IPS-18a (cell line): Measurements from ENCODE around the gene RPLP2.

Experiments
- H3K27ac ChIP-seq: one replicate; pipeline ENCODE4 v1.5.1; 2013; ENCODE audit warnings: low read length
- H3K27me3 ChIP-seq: one replicate; pipeline ENCODE4 v1.6.1; 2013; ENCODE audit warnings: mild to moderate bottlenecking, low read length; ENCODE audit not compliant: control insufficient read depth, insufficient read depth
- H3K36me3 ChIP-seq: one replicate; pipeline ENCODE4 v1.6.1; 2013; ENCODE audit warnings: low read depth, low read length; ENCODE audit not compliant: control insufficient read depth
- H3K4me1 ChIP-seq: one replicate; pipeline ENCODE4 v1.6.1; 2013; ENCODE audit warnings: low read depth, low read length; ENCODE audit not compliant: control insufficient read depth
- H3K4me3 ChIP-seq: one replicate; pipeline ENCODE4 v1.5.1; 2013; ENCODE audit warnings: low read length
- H3K9ac ChIP-seq: one replicate; pipeline ENCODE4 v1.6.1; 2013; ENCODE audit warnings: mild to moderate bottlenecking, low read length, moderate library complexity
- H3K9me3 ChIP-seq: one replicate; pipeline ENCODE4 v1.6.1; 2013; ENCODE audit warnings: low read depth, low read length; ENCODE audit not compliant: control insufficient read depth

Gene RPLP2

DNA sequence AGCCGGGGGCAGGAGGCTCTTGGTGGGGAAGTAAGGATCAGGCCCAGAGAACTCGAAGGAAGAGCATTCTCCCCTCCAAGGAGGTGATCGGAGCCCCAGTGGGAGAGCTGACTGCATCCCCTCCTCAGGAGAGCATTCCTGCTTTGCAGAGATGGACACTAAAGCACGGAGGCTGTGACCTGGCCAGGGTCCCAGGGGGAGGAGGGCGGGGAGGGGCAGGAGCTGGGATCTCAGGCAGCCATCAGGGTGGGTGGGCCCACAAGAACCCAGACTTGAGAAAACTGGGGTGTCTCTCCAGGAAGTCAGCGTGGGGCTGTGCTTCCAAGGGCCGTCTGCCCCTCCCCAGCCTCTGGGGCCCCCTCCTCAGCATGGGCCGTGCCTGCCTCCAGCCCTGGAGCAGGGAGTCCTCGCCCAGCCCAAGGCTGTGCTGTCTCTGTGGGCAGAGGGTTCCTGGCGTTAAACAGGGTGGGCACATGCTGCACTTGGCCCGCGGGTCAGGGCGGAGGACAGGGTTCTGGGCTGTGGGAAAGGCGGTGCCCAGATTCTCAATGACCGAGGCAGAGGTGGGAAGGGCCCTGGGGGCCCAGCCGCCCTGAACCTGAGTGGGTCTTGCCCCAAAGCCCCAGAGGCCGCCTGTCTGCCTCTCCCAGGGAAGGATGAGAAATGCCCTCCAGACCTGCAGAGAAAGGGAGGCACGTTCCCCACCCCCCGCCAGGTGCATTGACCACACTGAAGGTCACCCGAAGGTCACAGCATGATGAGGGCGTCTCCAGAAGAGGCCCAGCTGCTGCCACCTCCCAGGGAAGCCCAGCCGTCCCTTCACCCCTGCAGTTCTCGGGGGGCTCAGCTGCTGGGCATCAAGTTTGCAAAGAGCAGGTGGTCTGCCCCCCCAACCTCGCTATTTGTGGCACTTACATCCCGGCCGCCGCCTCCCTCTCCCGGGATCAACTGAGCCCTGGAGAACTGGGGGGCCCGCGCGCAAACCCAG is 20.5 kb upstream of the RPLP2 start:
- Histone ChIP-seq H3K9ac (no peak overlapping the region), H3K36me3 (peaks cover 4% of the 10 kb centered on the region), H3K9me3 (no peaks in the 10 kb centered on the region), H3K27ac (no peak overlapping the region), H3K4me3 (no peak overlapping the region), H3K4me1 (peaks cover 9% of the 10 kb centered on the region), H3K27me3 (no peaks in the 10 kb centered on the region)

DNA sequence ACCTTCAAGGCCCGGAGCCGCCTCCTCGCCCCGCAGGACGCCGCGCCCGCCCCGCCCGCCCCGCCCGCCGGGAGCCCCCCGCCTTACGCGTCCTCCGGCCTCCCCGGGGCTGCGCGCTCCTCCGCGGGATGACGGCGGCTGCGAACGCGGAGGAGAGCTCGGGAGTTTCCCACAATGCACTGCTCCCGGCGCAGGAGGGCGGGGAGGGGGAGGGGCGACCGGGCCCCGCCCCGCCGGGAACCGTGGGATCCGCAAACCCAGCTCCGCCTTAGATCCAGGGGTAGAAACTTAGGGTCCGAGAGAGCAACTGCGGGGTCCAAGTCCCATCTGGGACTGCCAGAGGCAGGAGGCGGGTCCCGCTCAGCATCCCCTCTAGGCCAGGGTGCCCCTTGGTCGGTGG is 19.8 kb upstream of the RPLP2 start, which contains the start of gene CEND1:
Gene CEND1, minus strand, starts transcription at position 148 of the 400 bp plus-strand sequence. CDS start 1,514 bp downstream, outside the sequence.
- Histone ChIP-seq H3K4me3 (no peak within 1 kb of the TSS), H3K9me3 (no peaks in the 10 kb centered on the region), H3K36me3 (peaks cover 4% of the 10 kb centered on the region), H3K27ac (no peak within 1 kb of the TSS), H3K27me3 (no peaks in the 10 kb centered on the region), H3K9ac (no peak within 1 kb of the TSS), H3K4me1 (peaks cover 9% of the 10 kb centered on the region)

DNA sequence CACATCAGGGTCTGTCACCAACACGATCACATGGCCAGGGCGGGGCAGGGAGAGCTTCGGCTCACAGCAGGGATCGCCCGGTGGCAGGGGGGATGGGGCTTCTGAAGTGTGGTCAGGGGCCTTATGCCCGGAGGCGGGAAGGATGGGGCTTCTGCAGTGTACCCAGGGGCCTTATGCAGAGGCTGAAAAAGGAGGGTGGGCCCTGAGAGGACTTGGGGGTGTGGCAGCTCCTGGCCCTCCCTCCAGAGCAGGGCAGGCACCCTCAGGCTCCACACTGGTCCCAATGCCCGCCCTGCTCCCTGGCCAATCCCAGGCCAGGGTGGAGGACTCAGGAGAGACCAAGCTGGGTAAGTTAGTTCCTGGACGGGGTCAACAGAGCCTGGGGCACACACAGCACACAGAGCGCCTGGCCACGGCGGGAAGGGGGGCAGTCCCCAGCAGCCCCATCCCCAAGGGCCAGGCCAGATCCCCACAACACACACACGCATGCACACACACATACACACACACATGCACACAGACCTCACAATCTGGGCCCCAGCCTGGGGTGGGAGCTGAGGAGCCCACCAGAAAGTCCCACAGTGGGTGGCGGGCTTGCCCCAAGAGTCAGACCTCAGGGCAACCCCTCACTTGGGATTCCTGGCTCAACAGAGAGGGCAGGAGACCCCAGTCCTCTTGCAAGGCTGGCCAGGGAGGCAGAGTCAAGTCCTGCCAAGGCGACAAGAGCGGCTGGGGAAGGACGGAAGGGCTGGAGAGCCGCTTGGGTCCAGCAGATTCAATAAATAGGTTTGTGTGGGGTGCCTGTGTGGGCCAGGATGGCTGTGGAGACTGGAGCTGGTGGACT is 18.8 kb upstream of the RPLP2 start:
- Histone ChIP-seq H3K27ac (no peak overlapping the region), H3K27me3 (no peaks in the 10 kb centered on the region), H3K9me3 (no peaks in the 10 kb centered on the region), H3K9ac (no peak overlapping the region), H3K4me1 (peaks cover 9% of the 10 kb centered on the region), H3K36me3 (peaks cover 4% of the 10 kb centered on the region), H3K4me3 (no peak overlapping the region)

DNA sequence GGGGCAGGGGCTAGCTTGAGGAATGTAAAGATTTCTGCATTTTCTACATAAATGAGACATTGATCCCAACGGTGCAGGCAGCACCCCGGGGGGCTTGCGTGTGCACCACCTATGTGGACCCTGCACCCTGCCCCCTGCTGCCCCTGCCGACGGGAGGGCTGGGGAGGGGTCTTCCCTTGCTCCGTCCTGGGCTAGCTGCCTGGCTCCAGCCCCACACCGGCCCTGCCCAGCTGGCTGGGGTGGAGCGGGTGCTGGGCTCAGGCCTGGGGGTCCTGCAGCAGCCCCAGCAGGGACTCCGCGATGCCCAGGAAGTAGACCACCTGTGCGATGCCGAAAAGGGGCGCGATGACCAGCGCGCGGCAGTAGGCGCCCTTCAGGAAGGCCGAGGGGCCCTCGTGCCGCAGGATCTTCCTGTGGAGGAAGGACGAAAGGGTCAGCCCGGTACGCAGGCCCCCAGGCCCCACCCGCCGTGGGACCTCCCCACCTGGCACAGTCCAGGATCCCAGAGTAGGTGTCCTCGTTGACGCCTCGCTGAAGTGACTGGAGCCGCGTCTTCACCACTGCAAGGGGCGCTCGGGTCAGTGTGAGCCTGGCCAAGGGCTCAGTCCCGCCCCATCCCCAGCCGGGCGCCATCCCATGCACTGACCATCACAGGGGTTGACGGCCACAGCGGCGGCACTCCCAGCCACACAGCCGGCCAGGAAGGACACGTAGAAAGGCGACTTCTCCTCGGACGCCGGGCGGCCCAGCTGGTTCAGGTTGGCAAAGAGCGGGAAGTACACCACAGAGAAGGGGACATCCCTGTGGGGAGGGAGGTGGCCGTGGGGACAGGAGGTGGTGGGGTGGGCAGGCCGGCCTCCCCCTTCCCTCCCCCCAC is 17.9 kb upstream of the RPLP2 start:
- Histone ChIP-seq H3K36me3 (peaks cover 4% of the 10 kb centered on the region), H3K4me3 (no peak overlapping the region), H3K9me3 (no peaks in the 10 kb centered on the region), H3K4me1 (peaks cover 14% of the 10 kb centered on the region), H3K27me3 (no peaks in the 10 kb centered on the region), H3K27ac (no peak overlapping the region), H3K9ac (no peak overlapping the region)

DNA sequence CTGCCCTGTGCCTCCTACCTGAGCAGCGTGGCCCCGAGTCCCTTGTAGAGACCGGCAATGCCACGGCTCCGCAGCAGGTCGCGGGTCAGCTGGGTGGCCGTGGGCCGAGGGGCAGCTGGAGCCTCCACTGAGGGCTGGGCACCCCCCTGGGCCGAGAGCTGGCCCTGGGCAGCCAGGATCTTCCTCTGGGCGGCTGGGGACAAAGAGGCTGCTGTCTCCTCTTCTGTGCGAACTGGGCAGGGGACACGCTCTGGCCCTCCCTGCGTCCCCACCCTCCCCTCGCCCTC is 17.3 kb upstream of the RPLP2 start:
- Histone ChIP-seq H3K27ac (no peak overlapping the region), H3K4me3 (no peak overlapping the region), H3K9ac (no peak overlapping the region), H3K4me1 (peaks cover 14% of the 10 kb centered on the region), H3K36me3 (peaks cover 4% of the 10 kb centered on the region), H3K27me3 (no peaks in the 10 kb centered on the region), H3K9me3 (no peaks in the 10 kb centered on the region)

DNA sequence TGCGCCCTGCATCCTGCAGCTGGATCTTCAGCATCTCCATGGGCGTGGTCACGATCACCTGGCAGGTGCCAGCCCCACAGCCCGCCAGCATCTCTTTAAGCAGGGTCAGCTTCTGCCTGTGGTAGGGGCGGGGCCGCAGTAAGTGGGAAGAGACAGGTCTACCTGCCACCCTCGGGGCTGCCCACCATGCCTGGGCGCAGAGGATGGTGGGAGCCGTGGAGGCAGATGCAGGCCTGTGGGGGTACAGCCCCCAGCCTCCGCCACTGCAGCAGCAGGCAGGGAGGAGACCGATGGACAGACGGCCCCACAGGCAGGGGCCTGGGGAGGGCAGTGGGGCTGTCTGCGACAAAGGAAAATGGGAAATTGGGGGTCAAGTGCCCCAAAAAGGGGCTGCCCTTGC is 16.9 kb upstream of the RPLP2 start:
- H3K9me3 ChIP-seq: no peaks in the 10 kb centered on the region
- peaks cover 14% of the 10 kb centered on the region for H3K4me1 ChIP-seq
- no peak overlapping the region for H3K4me3 ChIP-seq
- H3K36me3 ChIP-seq: peaks cover 4% of the 10 kb centered on the region
- no peak overlapping the region for H3K9ac ChIP-seq
- H3K27me3 ChIP-seq: no peaks in the 10 kb centered on the region
- no peak overlapping the region for H3K27ac ChIP-seq

DNA sequence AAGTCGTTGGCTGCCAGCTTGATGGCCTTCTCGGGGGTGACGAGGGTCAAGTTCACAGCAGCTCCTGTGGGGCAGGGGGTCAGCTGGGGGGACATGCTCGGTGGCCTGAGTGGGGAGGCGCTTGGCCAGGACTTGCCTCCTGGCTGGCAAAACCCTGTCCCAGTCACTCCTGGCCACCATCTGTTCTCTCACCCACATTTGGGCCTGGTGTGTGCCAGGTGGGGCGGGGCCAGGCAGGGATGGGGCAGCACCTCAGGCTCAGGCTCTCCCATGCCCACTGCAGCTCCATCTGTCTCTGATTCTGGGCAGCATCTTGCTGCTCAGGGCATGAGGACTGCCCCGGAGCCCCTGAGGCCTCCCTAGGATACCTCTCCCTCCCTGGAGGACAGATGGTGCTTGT is 16.2 kb upstream of the RPLP2 start:
- Histone ChIP-seq H3K4me3 (no peak overlapping the region), H3K27me3 (no peaks in the 10 kb centered on the region), H3K9me3 (no peaks in the 10 kb centered on the region), H3K36me3 (peaks cover 4% of the 10 kb centered on the region), H3K4me1 (peaks cover 14% of the 10 kb centered on the region), H3K9ac (no peak overlapping the region), H3K27ac (no peak overlapping the region)

DNA sequence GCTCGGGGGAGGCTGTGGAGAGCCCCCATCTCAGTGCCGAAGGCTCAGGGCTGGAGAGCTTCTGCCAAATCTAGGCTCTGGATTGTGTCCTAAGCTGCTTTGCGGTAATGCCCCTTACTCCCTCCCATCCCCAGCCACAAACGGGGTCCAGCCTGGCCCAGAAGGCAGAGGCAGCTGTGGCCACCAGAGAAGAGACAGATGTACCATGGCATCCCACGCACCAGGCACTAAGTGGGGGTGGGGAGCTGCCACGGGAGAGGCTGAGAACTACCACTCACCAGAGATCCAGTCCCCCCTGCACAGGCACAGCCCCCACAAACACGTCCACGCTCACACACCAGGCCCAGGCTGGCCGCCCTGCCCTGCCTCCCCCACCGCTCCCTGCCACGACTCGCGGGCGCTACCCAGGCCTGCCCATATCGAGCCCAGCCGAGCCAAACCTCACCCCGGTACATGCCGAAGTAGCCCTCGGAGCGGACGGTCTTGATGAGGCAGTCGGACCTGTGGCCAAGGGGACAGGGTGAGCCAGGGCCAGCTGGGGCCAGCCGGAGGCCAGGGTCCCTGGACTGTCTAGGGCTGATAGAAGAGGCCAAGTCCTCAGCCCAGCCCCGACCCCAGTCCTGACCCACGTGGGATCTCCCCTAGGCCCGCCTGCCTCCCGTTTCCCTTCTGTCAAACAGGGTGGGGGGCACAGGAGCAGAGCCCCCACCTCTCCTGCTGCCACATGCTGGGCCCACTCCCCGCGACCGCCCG is 15.6 kb upstream of the RPLP2 start:
- Histone ChIP-seq H3K9ac (no peak overlapping the region), H3K4me1 (peaks cover 11% of the 10 kb centered on the region), H3K27me3 (no peaks in the 10 kb centered on the region), H3K36me3 (peaks cover 4% of the 10 kb centered on the region), H3K27ac (no peak overlapping the region), H3K4me3 (no peak overlapping the region), H3K9me3 (no peaks in the 10 kb centered on the region)

DNA sequence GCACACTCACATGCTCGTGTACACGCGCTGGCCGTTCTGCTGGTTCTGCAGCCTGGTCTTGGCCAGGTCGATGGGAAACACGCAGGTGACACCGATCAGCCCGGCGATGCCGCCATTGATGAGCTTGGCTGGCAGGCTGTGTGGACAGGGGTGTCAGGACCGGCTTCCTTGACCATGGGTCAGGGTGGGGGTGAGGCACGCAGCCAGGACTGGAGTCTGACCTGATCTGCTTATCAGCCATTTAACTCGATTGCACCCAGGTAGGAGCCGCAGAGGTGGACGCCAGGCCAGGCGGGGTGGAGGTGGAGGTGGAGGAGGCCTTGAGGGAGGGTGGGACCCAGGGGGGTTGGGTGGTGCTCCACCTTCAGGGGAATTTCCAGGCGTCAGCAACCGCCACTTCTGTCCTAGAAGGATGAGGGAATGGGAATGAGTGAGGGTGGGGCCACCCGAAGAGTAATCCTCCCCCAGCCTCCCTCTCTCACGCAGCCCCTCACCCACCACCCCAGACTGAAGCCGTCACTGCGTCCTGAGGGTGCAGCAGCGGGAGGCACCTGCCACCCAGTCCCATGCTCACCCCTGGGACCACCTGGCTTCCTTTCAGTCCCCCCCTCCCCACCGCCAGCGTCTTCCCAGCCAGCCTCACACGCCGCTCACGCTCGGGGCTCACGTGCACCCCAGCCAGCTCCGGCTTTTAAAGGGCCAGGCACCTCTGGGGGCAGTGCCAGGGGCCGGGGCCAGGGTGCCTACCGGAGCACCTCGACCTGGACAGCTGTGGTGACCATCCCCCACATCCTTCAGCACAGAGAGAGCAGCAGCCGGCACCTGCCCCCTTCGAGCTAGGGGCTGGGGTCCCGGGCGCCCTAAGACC is 14.8 kb upstream of the RPLP2 start:
- no peak overlapping the region for H3K4me3 ChIP-seq
- H3K27ac ChIP-seq: no peak overlapping the region

More for the DNA sequence above, 14.8 kb upstream of the RPLP2 start:
- Histone ChIP-seq H3K4me1 (peaks cover 11% of the 10 kb centered on the region), H3K9me3 (no peaks in the 10 kb centered on the region), H3K27me3 (no peaks in the 10 kb centered on the region), H3K9ac (no peak overlapping the region), H3K36me3 (peaks cover 4% of the 10 kb centered on the region)
